SK-N-MC (cell line): ENCODE measurements around the gene ABCD4.

Experiments
- DNase-seq: peaks from one replicate; pipeline ENCODE4 v3.0.0-alpha.2; 2011; ENCODE audit warnings: low read depth, low spot score
- H3K27ac ChIP-seq: fragments of 200-600 bp; sonication (generic); 2 replicates; pipeline ENCODE4 v1.5.1; 2016; ENCODE audit warnings: mixed run types
- H3K36me3 ChIP-seq: fragments of 200-600 bp; sonication (generic); 2 replicates; pipeline ENCODE4 v1.6.1; 2017; ENCODE audit warnings: antibody characterized with exemption, low read length, mixed read lengths; ENCODE audit not compliant: insufficient read depth
- H3K4me3 ChIP-seq: fragments of 200-600 bp; sonication (generic); 2 replicates; pipeline ENCODE4 v1.5.1; 2016
- H3K9ac ChIP-seq: fragments of 200-600 bp; sonication (generic); 2 replicates; pipeline ENCODE4 v1.8.0; 2017; ENCODE audit warnings: mixed run types, mixed read lengths; ENCODE audit not compliant: insufficient read length
- H3K9me3 ChIP-seq: fragments of 200-600 bp; sonication (generic); 2 replicates; pipeline ENCODE4 v1.6.1; 2017; ENCODE audit warnings: low read depth, mild to moderate bottlenecking, antibody characterized with exemption, low read length, moderate library complexity, mixed read lengths
- EZH2 ChIP-seq: fragments of 200-600 bp; sonication (generic); IDR thresholded peaks from one replicate; pipeline ENCODE4 v1.6.1; 2017; ENCODE audit warnings: antibody characterized with exemption
- FOXP2 ChIP-seq: optimal IDR thresholded peaks from 2 replicates; pipeline ENCODE3; 2011; ENCODE audit warnings: mild to moderate bottlenecking, moderate library complexity; ENCODE audit not compliant: insufficient read depth; ENCODE audit errors: extremely low read length, control extremely low read depth
- POLR2AphosphoS5 ChIP-seq: IDR thresholded peaks from 2 replicates; pipeline ENCODE4 v1.6.1; 2012; ENCODE audit warnings: mild to moderate bottlenecking, low read depth, low read length, borderline replicate concordance

ABCD4 gene

DNA sequence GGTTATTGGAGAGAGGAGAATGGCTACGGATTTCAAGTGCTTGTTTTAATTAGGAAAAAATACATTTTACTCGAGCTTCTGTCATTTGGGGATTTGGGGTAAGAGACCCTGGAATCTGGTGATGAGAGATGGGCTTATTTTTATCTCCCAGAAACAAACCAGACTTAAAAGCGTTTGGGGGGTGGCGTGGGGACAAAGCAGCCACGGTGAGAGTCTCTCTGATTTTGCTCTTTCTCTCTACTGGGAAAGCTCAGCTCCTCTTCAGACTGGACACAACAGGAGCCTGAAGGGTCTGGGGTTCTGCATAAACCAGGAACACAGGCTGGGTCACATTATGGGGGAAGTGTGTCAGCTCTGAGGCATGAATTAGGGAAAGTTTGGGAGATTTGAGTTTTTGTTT is 59.7 kb downstream of the ABCD4 start:
- Histone ChIP-seq H3K27ac (no peak overlapping the region), H3K9ac (no peak overlapping the region), H3K36me3 (no peaks in the 10 kb centered on the region), H3K9me3 (no peaks in the 10 kb centered on the region), H3K4me3 (no peak overlapping the region)
- TF ChIP-seq FOXP2 (no peak), EZH2 (no peak), POLR2AphosphoS5 (no peak)
- DNase-seq = no peak

DNA sequence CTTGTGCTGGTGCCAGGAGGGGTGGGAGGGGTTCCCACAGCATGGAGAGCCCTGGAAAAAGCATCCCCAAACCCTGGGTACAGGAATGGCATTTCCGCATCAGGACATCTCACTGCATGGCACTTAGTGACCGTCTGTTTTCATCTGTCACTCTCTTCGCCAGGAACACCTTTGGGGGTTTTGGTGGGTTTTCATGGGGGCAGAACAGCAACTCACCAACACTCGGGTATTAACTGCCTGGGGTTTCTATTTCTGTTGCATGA is 60.0 kb downstream of the ABCD4 start:
- TF ChIP-seq POLR2AphosphoS5 (no peak), EZH2 (no peak)
- no peak for DNase-seq
- Histone ChIP-seq H3K36me3 (no peaks in the 10 kb centered on the region), H3K9me3 (no peaks in the 10 kb centered on the region), H3K27ac (no peak overlapping the region), H3K4me3 (no peak overlapping the region), H3K9ac (no peak overlapping the region)

DNA sequence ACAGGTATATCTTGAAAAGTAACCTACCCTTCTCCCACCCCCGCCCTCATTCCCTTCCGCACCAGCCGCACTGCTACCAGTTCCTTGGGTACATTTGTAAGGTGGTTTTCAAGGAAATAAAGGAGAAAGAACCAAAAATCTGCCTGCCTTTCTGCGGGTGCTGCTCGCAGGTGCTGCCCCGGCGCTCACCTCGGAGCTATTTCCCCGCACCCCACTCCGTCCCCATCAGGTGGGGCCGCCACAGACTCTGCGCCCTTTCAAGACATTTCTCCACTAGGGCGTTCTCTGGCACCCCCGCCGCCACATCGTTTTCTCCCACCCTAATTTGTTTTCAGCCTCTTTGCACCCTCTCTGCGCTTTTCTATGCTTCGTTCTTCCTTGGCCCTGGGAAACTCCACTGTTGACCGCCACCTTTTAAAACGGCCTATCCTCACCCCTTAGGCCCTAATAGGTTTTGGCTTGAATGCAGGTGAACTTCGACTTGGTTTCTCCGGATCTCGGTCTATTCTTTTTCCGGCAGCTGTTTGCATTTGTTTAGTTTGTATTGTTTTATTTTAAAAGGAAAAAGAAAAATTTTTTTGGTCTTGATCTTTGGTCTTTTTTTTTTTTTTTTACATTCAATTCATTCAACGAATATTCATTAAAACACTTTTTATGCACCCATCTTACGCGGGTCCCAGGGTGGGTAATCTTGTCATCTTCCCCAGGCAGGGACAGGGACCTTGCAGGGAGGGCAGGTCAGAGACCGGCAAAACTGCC is 60.5 kb downstream of the ABCD4 start:
- no peak for DNase-seq
- no peaks in the 10 kb centered on the region for H3K9me3 ChIP-seq
- H3K27ac ChIP-seq = no peak overlapping the region
- H3K9ac ChIP-seq = no peak overlapping the region
- no peak for TF ChIP-seq EZH2
- no peak for TF ChIP-seq FOXP2
- no peak for TF ChIP-seq POLR2AphosphoS5
- H3K36me3 ChIP-seq = no peaks in the 10 kb centered on the region
- no peak overlapping the region for H3K4me3 ChIP-seq

DNA sequence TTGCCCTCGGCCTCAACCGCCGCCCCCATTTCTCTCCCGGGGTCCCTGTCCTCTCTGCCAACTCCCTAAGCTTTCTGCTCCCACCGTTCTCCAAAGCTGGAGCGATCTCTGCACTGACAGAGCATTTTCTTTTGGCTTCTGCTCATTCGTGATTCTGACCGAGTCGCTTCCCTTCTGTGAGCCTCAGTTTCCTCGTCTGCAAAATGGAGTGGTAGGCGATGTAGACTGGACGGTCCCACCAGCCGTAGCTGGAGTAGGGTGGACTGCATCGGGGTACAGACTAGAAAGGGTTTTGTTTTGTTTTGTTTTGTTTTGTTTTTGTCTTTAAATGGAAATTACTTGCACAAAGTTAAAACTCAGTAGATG is 61.1 kb downstream of the ABCD4 start:
- no peak for DNase-seq
- Histone ChIP-seq H3K36me3 (no peaks in the 10 kb centered on the region), H3K9me3 (no peaks in the 10 kb centered on the region), H3K27ac (no peak overlapping the region), H3K9ac (no peak overlapping the region), H3K4me3 (no peak overlapping the region)
- TF ChIP-seq EZH2 (peak; percentile 35), FOXP2 (no peak), POLR2AphosphoS5 (no peak)

DNA sequence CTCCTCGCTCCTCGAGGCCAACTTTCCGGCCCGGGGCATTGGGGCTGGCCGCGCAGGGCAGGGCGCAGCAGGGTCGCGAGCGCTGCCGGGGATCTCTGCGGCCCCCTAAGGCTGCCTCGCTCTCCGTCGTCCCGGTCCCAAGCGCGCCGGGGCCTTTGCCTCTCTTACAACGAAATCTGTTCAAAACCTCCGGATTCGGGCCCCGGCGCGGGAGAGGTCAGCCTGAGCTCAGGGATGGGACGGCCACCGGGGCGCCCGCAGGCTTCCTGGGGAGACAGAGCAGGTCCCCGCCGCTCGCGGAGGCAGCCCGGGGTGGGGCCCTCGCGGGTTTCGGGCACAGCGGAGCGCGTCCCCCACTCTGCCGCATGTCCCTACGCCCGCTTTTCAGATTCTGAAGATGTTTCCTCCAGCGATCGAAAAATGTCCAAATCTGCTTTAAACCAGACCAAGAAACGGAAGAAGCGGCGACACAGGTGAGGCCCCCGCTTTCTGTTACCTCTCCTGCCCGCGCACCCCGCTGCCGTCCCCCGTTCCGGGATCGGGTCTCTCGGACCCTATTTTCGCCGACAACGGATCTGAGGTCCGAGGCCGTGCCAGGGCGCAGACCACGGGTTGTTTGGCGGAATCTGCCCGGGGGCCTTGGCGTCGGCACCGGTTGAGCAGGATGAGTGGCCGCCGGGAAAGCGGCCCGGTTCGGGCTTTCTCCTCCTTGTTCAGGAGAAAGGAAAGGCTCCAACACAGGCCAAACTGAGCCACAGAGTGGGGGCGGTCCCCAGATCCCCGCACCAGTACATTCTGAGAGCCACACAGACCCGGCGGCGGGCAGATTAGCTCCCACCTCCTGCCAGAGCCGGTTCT is 61.7 kb downstream of the ABCD4 start:
- no peaks in the 10 kb centered on the region for H3K9me3 ChIP-seq
- H3K36me3 ChIP-seq = no peaks in the 10 kb centered on the region
- no peak overlapping the region for H3K27ac ChIP-seq
- no peak overlapping the region for H3K9ac ChIP-seq
- TF ChIP-seq POLR2AphosphoS5 (no peak), FOXP2 (no peak), EZH2 (peak; percentile 85)
- no peak for DNase-seq
- peak overlapping the region; percentile 56 for H3K4me3 ChIP-seq

DNA sequence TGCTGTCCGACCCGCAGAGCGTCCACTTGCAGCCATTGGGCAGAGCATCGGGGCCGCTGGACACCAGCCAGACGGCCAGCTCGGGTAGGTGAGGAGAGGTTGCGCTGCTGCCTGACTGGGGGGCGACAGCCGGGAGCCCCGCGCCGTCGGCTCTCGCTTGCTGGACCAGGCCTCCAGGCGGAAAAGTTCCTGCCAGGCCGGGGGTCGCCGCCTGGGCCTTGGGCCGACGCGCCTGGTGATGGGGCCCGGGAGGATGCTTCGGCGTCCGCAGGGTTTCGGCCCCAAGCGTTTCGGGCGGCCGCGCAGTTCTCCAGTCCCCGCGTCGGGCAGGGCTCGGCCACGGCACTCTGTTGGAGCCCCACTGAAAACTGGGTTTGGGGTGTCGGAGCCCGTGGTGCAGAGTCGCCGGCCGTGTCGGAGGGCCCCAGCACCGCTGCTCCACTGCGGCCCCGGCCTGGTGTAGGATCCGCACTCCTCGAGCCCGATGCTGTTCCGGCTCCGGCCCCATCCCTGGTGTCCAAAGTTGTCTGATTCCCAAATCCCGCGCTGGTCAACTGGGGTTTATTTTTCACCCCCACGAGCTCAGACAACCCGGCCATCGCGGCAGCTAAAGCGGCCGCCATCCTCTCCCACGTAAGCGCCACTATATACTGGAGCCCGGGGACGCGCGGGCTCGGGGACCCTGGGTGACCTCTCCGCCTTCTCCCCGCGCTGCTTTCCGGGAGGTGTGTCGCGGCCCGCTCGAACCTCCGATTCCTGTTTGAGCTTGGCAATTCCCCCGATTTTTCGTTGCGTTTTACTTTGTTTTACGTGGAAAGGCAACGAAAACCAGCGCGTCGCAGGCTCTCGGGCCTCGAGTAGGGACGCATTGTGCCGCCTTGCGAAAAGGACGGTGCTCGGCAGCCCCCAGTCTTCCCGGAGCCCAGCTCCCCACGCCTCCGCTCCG is 62.6 kb downstream of the ABCD4 start:
- no peak for TF ChIP-seq POLR2AphosphoS5
- TF ChIP-seq EZH2 = peak; percentile 89
- no peaks in the 10 kb centered on the region for H3K36me3 ChIP-seq
- no peak overlapping the region for H3K27ac ChIP-seq
- no peak overlapping the region for H3K9ac ChIP-seq
- H3K4me3 ChIP-seq = peak overlapping the region; percentile 56
- H3K9me3 ChIP-seq = no peaks in the 10 kb centered on the region
- DNase-seq = no peak

DNA sequence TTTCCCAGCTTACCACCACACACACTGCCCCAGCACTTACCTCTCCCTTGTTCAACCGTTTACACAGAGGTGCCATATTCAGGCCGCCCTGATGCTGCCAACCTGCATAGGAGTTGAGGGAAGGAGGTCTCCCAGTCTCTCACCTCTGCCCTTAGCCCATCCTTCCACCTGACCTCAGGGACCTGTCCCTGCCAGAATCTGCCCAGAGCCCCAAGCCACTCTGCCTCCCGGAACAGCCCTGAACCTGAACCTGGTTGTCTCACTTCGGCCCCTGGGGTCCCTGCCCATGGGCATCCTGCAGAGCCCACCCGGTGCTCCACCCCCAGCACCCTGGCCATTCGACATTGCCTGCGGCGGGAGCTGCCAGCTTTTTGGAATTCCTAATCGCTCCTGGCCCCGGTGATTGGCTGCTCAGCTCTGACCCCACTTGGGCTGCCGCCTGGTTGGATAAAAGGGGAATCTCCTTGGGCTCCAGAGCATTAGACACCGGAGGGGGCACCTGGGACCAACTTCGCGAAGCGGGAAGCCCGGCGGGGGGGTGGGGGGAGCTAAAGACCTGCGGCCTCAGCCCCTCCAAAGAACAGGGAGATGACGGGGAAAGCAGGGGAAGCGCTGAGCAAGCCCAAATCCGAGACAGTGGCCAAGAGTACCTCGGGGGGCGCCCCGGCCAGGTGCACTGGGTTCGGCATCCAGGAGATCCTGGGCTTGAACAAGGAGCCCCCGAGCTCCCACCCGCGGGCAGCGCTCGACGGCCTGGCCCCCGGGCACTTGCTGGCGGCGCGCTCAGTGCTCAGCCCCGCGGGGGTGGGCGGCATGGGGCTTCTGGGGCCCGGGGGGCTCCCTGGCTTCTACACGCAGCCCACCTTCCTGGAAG is 63.5 kb downstream of the ABCD4 start, which contains the start of gene VSX2:
VSX2 (plus strand) TSS at position 476 of the 874 bp plus-strand sequence; CDS start at position 589, 113 bp downstream.
- peak within 1 kb of the TSS; percentile 56; the same call in 1 of the 2 replicates for H3K4me3 ChIP-seq
- no peak for TF ChIP-seq FOXP2
- no peak for TF ChIP-seq EZH2
- no peak for TF ChIP-seq POLR2AphosphoS5

DNA sequence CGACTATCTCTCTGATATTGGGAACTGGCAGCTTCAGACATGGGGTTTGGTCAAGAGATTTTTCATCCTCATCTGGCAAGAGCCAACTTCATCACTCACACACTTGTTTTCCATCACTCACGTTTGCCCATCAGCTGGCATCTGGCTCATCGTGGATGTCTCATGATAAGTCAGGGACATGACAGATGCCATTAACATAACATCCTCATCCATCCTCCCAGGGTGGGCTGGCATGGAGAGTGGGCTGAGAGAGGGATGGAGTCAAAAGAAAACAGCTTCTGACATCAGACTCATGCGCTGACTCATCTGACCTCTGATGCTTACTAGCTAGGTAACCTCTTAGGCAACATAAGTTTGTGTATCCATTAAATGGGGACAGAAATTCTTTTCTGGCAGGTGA is 65.3 kb downstream of the ABCD4 start:
- no peak for TF ChIP-seq POLR2AphosphoS5
- no peak for TF ChIP-seq FOXP2
- TF ChIP-seq EZH2 = no peak
- DNase-seq = no peak
- Histone ChIP-seq H3K9me3 (no peaks in the 10 kb centered on the region), H3K27ac (no peak overlapping the region), H3K9ac (no peak overlapping the region), H3K36me3 (no peaks in the 10 kb centered on the region), H3K4me3 (no peak overlapping the region)

More for the DNA sequence above, 63.5 kb downstream of the ABCD4 start, which contains the start of gene VSX2:
- Histone ChIP-seq H3K9me3 (no peaks in the 10 kb centered on the region), H3K36me3 (no peaks in the 10 kb centered on the region), H3K9ac (no peak within 1 kb of the TSS), H3K27ac (no peak within 1 kb of the TSS)
- DNase-seq = no peak
